Measurements from ENCODE around the gene SSU72.

DNA sequence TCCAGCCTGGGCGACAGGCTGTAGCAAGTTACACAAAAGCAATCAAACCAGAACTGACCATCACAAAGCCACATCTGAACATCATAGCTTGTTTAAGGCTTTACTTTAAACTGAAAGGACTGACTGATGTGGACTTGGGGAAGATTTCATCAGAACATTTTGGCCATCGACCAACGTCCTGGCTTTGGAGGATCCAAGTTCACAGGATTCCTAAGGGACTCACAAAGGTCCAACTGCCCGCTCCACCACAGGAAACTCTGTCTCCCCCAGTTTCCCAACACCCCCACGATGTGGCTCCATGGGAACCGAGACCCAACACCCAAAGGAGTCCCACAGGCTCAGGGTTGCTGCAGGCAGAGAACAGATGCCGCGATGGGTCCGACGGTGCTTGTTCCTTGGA is 9.3 kb downstream of the SSU72 start:
- no peak for TF ChIP-seq EZH2 (IDR thresholded peaks at IDR 0.05; ENCODE audit: low read depth)
- TF ChIP-seq, protein P1, sequence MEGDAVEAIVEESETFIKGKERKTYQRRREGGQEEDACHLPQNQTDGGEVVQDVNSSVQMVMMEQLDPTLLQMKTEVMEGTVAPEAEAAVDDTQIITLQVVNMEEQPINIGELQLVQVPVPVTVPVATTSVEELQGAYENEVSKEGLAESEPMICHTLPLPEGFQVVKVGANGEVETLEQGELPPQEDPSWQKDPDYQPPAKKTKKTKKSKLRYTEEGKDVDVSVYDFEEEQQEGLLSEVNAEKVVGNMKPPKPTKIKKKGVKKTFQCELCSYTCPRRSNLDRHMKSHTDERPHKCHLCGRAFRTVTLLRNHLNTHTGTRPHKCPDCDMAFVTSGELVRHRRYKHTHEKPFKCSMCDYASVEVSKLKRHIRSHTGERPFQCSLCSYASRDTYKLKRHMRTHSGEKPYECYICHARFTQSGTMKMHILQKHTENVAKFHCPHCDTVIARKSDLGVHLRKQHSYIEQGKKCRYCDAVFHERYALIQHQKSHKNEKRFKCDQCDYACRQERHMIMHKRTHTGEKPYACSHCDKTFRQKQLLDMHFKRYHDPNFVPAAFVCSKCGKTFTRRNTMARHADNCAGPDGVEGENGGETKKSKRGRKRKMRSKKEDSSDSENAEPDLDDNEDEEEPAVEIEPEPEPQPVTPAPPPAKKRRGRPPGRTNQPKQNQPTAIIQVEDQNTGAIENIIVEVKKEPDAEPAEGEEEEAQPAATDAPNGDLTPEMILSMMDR (conservative IDR thresholded peaks at IDR 0.05) = no peak
